ENCODE data around the gene WARS2.
A peak's percentile ranks its signal among the peaks of the same experiment; 100 is the strongest.

Gene WARS2

DNA sequence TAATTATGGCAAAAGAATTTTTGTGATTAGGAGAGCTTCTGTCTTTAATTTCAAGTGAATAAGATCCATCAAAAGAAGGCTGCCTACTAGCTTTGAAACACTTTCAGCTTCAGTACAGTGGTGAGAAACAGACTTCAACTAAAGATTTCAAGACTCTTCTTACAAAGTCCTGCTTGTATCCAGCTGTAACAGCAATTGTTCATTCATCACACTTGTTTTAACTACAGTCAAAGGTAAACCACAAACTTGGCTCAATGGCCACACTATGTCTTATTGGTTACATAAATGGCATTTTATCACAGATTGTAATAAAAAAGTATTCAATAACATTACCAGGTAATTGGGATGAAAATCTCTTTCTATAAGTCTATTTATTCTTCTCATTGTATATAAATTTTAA is 59.2 kb downstream of the WARS2 start:
- no peak overlapping the region for H3K27ac ChIP-seq (ENCODE audit: poor library complexity, severe bottlenecking)
- no peak overlapping the region for H3K4me3 ChIP-seq (ENCODE audit: severe bottlenecking)
- DNase-seq (ENCODE audit: low spot score), result no peak
- no peaks in the 10 kb centered on the region for H3K36me3 ChIP-seq (ENCODE audit: low read depth)
- TF ChIP-seq, protein P1, sequence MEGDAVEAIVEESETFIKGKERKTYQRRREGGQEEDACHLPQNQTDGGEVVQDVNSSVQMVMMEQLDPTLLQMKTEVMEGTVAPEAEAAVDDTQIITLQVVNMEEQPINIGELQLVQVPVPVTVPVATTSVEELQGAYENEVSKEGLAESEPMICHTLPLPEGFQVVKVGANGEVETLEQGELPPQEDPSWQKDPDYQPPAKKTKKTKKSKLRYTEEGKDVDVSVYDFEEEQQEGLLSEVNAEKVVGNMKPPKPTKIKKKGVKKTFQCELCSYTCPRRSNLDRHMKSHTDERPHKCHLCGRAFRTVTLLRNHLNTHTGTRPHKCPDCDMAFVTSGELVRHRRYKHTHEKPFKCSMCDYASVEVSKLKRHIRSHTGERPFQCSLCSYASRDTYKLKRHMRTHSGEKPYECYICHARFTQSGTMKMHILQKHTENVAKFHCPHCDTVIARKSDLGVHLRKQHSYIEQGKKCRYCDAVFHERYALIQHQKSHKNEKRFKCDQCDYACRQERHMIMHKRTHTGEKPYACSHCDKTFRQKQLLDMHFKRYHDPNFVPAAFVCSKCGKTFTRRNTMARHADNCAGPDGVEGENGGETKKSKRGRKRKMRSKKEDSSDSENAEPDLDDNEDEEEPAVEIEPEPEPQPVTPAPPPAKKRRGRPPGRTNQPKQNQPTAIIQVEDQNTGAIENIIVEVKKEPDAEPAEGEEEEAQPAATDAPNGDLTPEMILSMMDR (IDR thresholded peaks at IDR 0.05; ENCODE audit: poor library complexity, severe bottlenecking), result no peak
- ATAC-seq (ENCODE audit: low read depth), result 0 out of 3 replicates have a peak, but pooled peaks have one; percentile 25
- H3K9me3 ChIP-seq (ENCODE audit: severe bottlenecking), result no peaks in the 10 kb centered on the region
- no peaks in the 10 kb centered on the region for H3K27me3 ChIP-seq (ENCODE audit: insufficient read depth, poor library complexity, severe bottlenecking)
- no peaks in the 10 kb centered on the region for H3K4me1 ChIP-seq (ENCODE audit: insufficient read depth, poor library complexity, severe bottlenecking)

DNA sequence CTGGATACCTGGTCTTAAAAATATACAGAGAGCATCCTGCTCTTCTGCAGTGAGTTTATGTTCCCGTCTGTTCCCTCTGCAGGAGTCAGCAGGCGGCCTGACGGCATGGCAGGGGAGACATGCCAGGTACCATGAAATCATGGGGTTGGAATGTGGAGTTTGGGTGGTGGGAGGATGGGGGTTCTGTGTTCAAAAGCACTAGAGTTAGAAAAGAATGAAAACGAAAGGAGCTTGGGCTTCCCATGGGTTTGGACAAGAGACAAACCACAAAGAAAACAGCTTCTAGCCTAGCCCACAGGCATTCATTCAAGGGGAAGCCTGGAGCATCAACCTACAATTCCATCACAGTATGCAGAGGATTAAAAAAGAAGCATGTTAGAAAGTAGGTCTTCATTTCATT is 59.9 kb downstream of the WARS2 start:
- Histone ChIP-seq H3K4me3 (ENCODE audit: severe bottlenecking) (no peak overlapping the region), H3K27me3 (ENCODE audit: insufficient read depth, poor library complexity, severe bottlenecking) (no peaks in the 10 kb centered on the region), H3K4me1 (ENCODE audit: insufficient read depth, poor library complexity, severe bottlenecking) (no peaks in the 10 kb centered on the region), H3K36me3 (ENCODE audit: low read depth) (no peaks in the 10 kb centered on the region), H3K27ac (ENCODE audit: poor library complexity, severe bottlenecking) (no peak overlapping the region), H3K9me3 (ENCODE audit: severe bottlenecking) (no peaks in the 10 kb centered on the region)
- ATAC-seq (ENCODE audit: low read depth), result peak; percentile 67
- TF ChIP-seq, protein P1 (IDR thresholded peaks at IDR 0.05; ENCODE audit: poor library complexity, severe bottlenecking), result no peak
- no peak for DNase-seq (ENCODE audit: low spot score)

DNA sequence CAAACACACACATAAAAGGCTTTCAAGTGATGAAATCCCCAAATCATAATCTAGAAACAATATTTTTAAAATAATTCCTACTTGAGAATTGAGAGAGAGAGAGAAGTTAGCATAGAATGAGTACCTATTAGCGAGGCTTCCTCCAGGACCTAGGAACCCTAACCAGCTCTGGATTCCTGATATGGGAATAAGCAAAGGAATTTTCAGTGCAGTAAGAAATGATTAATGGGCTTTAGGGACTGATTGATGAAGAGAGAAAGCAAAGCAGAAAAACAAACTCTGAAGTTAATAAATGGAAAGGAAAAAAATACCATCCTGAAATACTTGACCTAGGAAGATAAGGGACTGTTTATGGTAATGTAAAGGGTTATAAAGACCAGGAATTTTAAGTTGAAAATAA is 60.6 kb downstream of the WARS2 start:
- no peak for ATAC-seq (ENCODE audit: low read depth)

DNA sequence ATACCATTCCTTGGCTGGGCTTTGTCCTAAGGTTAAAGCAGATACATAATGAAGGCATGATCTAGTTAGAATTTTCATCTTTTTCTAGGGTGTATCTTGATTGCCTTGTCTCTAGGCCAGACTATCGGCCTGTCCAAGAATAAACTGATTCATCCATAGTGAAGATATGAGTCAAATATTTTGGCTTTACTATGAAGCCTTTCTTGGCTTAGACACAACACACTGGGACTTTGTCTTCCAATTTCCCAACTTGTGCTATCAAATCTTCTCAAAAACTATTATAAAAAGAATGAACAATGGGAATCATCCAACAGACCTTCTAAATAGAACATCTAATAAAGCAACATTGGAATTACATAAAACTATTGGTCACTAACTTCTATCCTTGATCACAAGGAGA is 64.8 kb downstream of the WARS2 start:
- Histone ChIP-seq H3K4me3 (ENCODE audit: severe bottlenecking) (no peak overlapping the region), H3K9me3 (ENCODE audit: severe bottlenecking) (no peaks in the 10 kb centered on the region), H3K27ac (ENCODE audit: poor library complexity, severe bottlenecking) (no peak overlapping the region), H3K36me3 (ENCODE audit: low read depth) (no peaks in the 10 kb centered on the region), H3K27me3 (ENCODE audit: insufficient read depth, poor library complexity, severe bottlenecking) (no peaks in the 10 kb centered on the region), H3K4me1 (ENCODE audit: insufficient read depth, poor library complexity, severe bottlenecking) (no peaks in the 10 kb centered on the region)
- TF ChIP-seq, protein P1 (IDR thresholded peaks at IDR 0.05; ENCODE audit: poor library complexity, severe bottlenecking), result no peak
- peak; percentile 35; the same call in 2 of the 3 replicates for ATAC-seq (ENCODE audit: low read depth)
- DNase-seq (ENCODE audit: low spot score), result no peak

More for the DNA sequence above, 60.6 kb downstream of the WARS2 start:
- H3K27ac ChIP-seq (ENCODE audit: poor library complexity, severe bottlenecking), result no peak overlapping the region
- no peak overlapping the region for H3K4me3 ChIP-seq (ENCODE audit: severe bottlenecking)
- H3K27me3 ChIP-seq (ENCODE audit: insufficient read depth, poor library complexity, severe bottlenecking), result no peaks in the 10 kb centered on the region
- H3K36me3 ChIP-seq (ENCODE audit: low read depth), result no peaks in the 10 kb centered on the region
- no peak for DNase-seq (ENCODE audit: low spot score)
- no peaks in the 10 kb centered on the region for H3K9me3 ChIP-seq (ENCODE audit: severe bottlenecking)
- TF ChIP-seq, protein P1 (IDR thresholded peaks at IDR 0.05; ENCODE audit: poor library complexity, severe bottlenecking), result no peak
- H3K4me1 ChIP-seq (ENCODE audit: insufficient read depth, poor library complexity, severe bottlenecking), result no peaks in the 10 kb centered on the region

DNA sequence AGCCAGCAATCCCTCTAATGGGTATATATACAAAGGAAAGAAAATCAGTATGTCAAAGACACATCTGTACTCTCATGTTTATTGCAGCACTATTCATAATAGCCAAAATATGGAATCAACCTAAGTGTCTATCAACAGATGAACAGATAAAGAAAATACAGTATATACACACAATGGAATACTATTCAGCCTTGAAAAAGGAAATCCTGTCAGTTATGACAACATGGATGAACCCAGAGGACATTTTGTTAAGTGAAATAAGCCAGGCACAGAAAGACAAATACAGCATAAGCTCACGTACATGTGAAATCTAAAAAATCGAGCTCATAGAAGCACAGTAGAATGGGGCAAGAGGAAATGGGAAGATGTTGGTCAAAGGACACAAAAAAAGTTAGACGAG is 69.1 kb downstream of the WARS2 start:
- Histone ChIP-seq H3K9me3 (ENCODE audit: severe bottlenecking) (no peaks in the 10 kb centered on the region), H3K27me3 (ENCODE audit: insufficient read depth, poor library complexity, severe bottlenecking) (no peaks in the 10 kb centered on the region), H3K27ac (ENCODE audit: poor library complexity, severe bottlenecking) (no peak overlapping the region), H3K4me1 (ENCODE audit: insufficient read depth, poor library complexity, severe bottlenecking) (no peaks in the 10 kb centered on the region), H3K36me3 (ENCODE audit: low read depth) (no peaks in the 10 kb centered on the region), H3K4me3 (ENCODE audit: severe bottlenecking) (no peak overlapping the region)
- no peak for DNase-seq (ENCODE audit: low spot score)
- ATAC-seq (ENCODE audit: low read depth), result no peak
- TF ChIP-seq, protein P1 (IDR thresholded peaks at IDR 0.05; ENCODE audit: poor library complexity, severe bottlenecking), result no peak

All from RWPE2 (cell line).